Activated naive CD4-positive, alpha-beta T cell treated with anti-CD3 and anti-CD28 coated beads, Interleukin-2, amount 10 ng/mL, durations not matched to agents 7 days and 5 days (primary cell): ENCODE results near the gene ECM2.

Experiments used
- CTCF ChIA-PET: fragments of 350-600 bp; sonication (Branson Sonifier 250); formaldehyde crosslinking; loops from one replicate; lab custom pipeline; 2021; ENCODE audit warnings: antibody characterized with exemption; lab: Charles Lee
- DNase-seq: peaks from one replicate; pipeline ENCODE4 v3.0.0-alpha.2; 2020
- H3K27ac Mint-ChIP-seq: one replicate; pipeline ENCODE4 v1.8.0; 2021; ENCODE audit warnings: mild to moderate bottlenecking, moderate library complexity, mixed read lengths
- H3K27me3 Mint-ChIP-seq: one replicate; pipeline ENCODE4 v1.8.0; 2021; ENCODE audit warnings: mild to moderate bottlenecking, mixed read lengths
- H3K36me3 Mint-ChIP-seq: one replicate; pipeline ENCODE4 v1.8.0; 2021; ENCODE audit warnings: mixed read lengths
- H3K4me1 Mint-ChIP-seq: one replicate; pipeline ENCODE4 v1.8.0; 2021; ENCODE audit warnings: mixed read lengths
- H3K4me3 Mint-ChIP-seq: one replicate; pipeline ENCODE4 v1.8.0; 2021; ENCODE audit warnings: mild to moderate bottlenecking, moderate library complexity, mixed read lengths
- H3K9me3 Mint-ChIP-seq: one replicate; pipeline ENCODE4 v1.8.0; 2021; ENCODE audit warnings: mixed read lengths

Gene ECM2

DNA sequence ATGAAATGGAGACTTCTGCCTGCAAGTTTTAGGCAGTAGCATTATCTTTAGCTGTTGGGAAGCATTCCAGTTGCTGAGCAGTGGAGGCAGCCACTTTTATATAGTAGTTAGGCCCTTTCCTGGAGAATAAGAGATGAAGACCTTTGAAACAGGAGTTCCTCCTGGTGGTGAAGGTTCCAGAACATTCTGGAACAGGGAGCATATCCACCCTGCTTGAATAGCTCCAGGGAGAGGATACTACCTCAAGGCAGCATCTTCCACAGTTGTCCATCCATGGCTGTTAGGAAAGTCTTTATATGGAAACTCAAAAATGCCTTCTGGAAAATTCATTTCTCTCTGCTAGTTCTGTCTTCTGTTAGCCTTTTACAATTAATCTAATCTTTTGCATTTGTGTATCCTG lies 56.4 kb downstream of the ECM2 start:
- Mint-ChIP-seq H3K27me3 (no peaks in the 10 kb centered on the region), H3K27ac (no peak overlapping the region), H3K36me3 (no peaks in the 10 kb centered on the region), H3K4me1 (peaks cover 9% of the 10 kb centered on the region), H3K4me3 (no peak overlapping the region), H3K9me3 (no peaks in the 10 kb centered on the region)
- no peak for DNase-seq
- CTCF ChIA-PET, result no interaction called here

DNA sequence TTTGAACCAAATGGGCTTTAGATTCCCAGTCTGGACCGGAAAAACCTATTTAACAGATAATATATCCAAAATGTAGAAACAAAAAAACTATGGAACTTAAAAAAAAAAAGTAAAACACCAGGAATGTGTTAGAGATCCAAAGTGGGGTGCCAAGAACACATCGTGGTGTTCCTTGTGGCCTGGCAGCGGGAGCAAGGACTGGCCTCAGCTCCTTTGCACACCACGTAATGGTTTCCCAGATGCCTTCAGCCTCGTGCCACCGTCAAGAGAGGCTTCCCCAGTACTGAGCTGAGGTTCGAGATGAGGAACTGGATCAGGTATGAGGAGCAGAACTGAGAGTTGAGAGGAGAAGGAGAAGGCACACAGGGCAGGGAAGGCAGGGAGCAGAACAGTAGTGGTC lies 57.0 kb downstream of the ECM2 start:
- Mint-ChIP-seq H3K4me3 (no peak overlapping the region), H3K27me3 (no peaks in the 10 kb centered on the region), H3K27ac (no peak overlapping the region), H3K4me1 (peaks cover 9% of the 10 kb centered on the region), H3K9me3 (no peaks in the 10 kb centered on the region), H3K36me3 (no peaks in the 10 kb centered on the region)
- DNase-seq, result no peak
- CTCF ChIA-PET, result no interaction called here

DNA sequence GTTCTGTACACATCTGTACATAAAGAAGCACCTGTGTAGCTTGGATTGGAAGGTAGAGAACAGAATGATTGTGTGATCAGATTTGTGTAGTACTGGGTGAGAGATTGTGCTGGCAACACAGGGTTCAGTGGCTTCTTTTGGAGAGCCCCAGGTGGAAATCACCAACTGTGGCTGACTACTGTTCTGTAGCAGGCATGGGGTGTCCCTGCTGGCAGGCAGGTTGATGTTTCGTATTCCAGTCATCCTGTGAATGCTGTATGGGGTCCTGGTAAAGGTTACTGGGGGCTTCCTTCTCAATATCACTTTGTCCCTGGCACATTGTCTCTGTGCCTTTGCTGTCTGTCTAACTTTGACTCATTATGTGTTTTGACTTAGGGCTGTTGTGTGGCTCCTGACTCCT lies 58.8 kb downstream of the ECM2 start:
- Mint-ChIP-seq H3K36me3 (no peaks in the 10 kb centered on the region), H3K27me3 (no peaks in the 10 kb centered on the region), H3K9me3 (no peaks in the 10 kb centered on the region), H3K4me3 (no peak overlapping the region), H3K4me1 (peaks cover 9% of the 10 kb centered on the region), H3K27ac (no peak overlapping the region)
- DNase-seq, result no peak
- CTCF ChIA-PET, result no interaction called here

DNA sequence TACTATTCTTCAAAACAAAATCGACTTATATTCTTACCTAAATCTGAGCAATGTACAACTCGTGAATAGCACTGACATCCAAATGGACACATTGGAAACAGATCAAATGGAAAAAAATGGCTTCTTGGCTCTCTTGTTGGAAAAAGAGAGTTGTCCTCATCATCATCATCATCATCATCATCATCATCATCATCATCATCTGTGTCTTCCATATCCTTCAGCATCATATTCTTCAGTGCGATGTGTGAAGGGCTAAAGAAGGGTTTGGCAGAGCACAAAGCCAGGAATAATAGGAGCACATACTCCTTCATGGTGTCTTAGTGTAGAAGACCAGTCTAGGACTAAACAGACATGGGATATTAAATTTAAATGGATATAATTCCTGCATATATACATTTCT lies 61.2 kb downstream of the ECM2 start:
- Mint-ChIP-seq H3K4me1 (no peaks in the 10 kb centered on the region), H3K36me3 (no peaks in the 10 kb centered on the region)
- CTCF ChIA-PET, result no interaction called here

DNA sequence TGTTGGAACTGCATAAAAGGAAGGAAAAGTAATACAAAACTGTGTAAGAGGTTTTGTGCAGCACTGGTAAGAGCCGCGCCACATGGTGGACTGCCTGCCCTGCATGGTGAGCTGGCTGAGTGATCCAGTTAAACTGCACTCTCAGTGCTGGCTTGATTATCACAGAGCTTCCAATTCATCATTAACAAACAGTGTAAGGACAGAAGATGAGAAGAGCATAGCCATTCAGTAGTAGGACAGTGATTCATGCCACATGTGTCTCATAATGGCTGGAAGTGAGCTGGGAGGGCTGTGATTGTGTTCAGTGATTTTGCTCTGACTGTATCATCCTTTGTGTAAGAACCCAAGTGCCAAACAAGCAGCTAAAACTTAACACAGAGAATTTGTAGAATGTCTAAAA lies 67.6 kb downstream of the ECM2 start:
- Mint-ChIP-seq H3K36me3 (no peaks in the 10 kb centered on the region), H3K9me3 (no peaks in the 10 kb centered on the region), H3K4me3 (no peak overlapping the region), H3K4me1 (no peaks in the 10 kb centered on the region), H3K27ac (no peak overlapping the region), H3K27me3 (no peaks in the 10 kb centered on the region)
- no peak for DNase-seq
- CTCF ChIA-PET, result interaction anchor here (0.6 kb wide), 1 partner anchor 29 kb away, joined by 3 read pairs; no protein-coding TSS in a partner anchor

More for the DNA sequence above, 61.2 kb downstream of the ECM2 start:
- no peak overlapping the region for H3K27ac Mint-ChIP-seq
- DNase-seq, result no peak
- H3K4me3 Mint-ChIP-seq, result no peak overlapping the region
- no peaks in the 10 kb centered on the region for H3K9me3 Mint-ChIP-seq
- H3K27me3 Mint-ChIP-seq, result no peaks in the 10 kb centered on the region

DNA sequence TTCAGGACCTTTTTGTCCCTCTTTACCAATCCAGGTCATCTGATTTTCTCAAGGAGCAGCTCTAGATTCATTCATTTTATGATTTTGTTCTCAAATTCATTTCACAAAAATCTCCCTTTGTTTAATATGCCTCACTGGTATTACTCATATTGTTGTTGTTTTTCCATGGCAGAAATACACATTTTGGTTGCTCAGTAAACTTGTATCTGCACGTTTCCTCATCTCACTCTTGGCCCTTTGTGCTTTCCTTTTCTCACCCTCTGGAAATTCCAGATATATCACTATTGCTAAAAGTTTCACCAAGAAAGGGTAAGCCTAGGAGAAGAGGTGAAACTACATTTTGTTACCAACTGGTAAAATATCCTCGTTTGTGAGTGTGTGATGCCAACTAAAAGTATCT lies 68.3 kb downstream of the ECM2 start:
- CTCF ChIA-PET, result no interaction called here
- Mint-ChIP-seq H3K4me1 (no peaks in the 10 kb centered on the region), H3K4me3 (no peak overlapping the region), H3K9me3 (no peaks in the 10 kb centered on the region), H3K27me3 (no peaks in the 10 kb centered on the region), H3K36me3 (no peaks in the 10 kb centered on the region), H3K27ac (no peak overlapping the region)
- DNase-seq, result no peak

DNA sequence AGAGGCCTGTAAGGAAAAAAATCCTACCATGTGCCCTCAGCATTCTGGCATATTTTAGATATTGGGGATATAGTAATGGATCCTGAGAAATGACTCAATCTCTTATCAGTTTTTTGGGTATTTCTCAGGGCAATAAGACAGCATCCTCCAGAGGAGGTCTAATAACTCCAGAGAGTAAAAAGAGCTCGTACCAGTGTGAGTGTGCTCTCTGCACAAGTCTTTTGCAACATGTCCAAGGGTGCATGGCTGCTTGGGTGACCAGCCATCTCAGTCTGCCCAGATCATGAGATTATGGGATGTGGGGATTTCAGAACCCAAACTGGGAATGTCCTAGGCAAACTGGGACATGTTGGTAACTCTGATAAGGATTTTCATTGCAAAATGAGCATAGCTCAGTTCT lies 68.7 kb downstream of the ECM2 start:
- no peaks in the 10 kb centered on the region for H3K4me1 Mint-ChIP-seq
- no peaks in the 10 kb centered on the region for H3K27me3 Mint-ChIP-seq
- H3K9me3 Mint-ChIP-seq, result no peaks in the 10 kb centered on the region
- no peak overlapping the region for H3K27ac Mint-ChIP-seq
- CTCF ChIA-PET, result interaction anchor here (0.7 kb wide), 1 partner anchor 169 kb away, joined by 3 read pairs; no protein-coding TSS in a partner anchor
- H3K4me3 Mint-ChIP-seq, result no peak overlapping the region
- DNase-seq, result no peak
- no peaks in the 10 kb centered on the region for H3K36me3 Mint-ChIP-seq

DNA sequence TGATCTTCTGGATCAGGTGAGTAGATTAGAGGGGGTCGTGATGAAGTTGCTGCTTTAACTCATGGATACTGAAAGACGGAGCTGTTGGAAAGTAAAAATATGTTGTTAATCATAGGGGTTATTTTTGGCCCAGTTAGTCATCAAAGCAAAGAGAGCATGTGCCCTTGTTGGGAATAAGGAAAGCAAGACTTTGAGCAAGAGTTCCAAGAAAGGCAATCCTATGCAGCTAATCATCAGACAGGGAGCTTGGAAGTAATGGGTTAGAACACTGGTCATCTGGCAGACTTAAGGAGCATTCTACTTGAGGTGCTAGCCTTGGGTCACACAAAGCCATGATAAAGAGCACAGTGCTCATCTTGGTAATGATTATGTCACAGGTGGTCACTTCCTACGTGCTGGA lies 71.8 kb downstream of the ECM2 start:
- DNase-seq, result no peak
- no peak overlapping the region for H3K27ac Mint-ChIP-seq
- CTCF ChIA-PET, result no interaction called here
- no peaks in the 10 kb centered on the region for H3K4me1 Mint-ChIP-seq
- no peak overlapping the region for H3K4me3 Mint-ChIP-seq
- H3K36me3 Mint-ChIP-seq, result no peaks in the 10 kb centered on the region
- H3K9me3 Mint-ChIP-seq, result no peaks in the 10 kb centered on the region
- H3K27me3 Mint-ChIP-seq, result no peaks in the 10 kb centered on the region

DNA sequence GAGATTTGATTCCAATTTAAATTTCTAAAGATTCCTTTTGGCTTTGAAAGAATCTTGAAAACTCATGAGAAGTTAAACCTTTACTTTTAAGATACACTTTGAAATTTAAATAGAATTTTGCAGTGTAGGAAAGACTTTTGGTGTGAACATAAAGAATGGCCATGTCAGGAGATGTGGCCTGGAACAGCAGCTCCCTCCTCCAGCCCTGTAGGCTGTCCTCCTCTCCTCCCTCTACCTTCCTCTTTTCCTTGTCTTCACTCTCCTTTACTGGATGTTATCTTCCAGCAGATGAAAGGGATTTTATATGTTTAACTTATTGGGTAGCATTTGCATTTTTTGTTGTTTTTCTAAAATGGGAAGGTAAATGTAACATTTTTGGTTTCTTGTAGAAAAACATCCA lies 72.4 kb downstream of the ECM2 start:
- Mint-ChIP-seq H3K27ac (no peak overlapping the region), H3K4me1 (no peaks in the 10 kb centered on the region), H3K36me3 (no peaks in the 10 kb centered on the region), H3K9me3 (no peaks in the 10 kb centered on the region), H3K27me3 (no peaks in the 10 kb centered on the region), H3K4me3 (no peak overlapping the region)
- DNase-seq, result no peak
- CTCF ChIA-PET, result no interaction called here

DNA sequence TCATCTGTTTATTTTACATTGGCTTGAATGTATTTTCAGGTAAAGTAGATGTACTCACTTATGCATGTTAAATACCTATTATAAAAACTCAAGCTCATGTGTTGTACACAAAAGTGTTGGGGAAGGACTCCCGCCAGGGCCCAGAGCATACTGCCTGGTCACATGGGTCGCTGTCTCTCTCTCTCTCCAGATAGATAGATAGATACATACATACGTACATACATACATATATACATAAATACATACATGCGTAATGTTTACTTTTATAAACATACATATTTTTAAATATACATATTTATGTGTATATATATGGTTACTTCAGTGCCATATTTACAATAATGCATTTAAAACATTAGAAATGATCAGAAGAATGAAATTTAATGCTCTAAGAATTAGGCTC lies 78.2 kb downstream of the ECM2 start:
- CTCF ChIA-PET, result interaction anchor here (0.9 kb wide), 1 partner anchor 323 kb away, joined by 3 read pairs; no protein-coding TSS in a partner anchor
- Mint-ChIP-seq H3K27me3 (no peaks in the 10 kb centered on the region), H3K36me3 (no peaks in the 10 kb centered on the region), H3K9me3 (no peaks in the 10 kb centered on the region), H3K4me1 (no peaks in the 10 kb centered on the region), H3K4me3 (no peak overlapping the region), H3K27ac (no peak overlapping the region)
- DNase-seq, result no peak

DNA sequence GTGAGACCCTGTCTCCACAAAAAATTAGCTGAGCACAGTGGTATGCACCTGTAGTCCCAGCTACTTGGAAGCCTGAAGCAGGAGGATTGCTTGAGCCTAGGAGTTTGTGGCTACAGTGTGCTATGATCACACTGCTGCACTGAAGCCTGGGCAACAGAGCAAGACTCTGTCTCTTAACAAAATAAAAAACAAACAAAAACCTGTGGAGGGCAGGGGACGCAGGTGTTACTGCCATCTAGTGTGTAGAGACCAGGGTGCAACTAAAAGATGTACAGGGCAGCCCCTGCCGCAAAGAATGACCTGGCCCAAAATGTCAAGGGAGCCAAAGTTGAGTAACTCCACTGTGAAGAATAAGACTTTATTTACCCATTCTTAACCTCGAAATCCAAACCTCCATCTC lies 80.6 kb downstream of the ECM2 start:
- Mint-ChIP-seq H3K4me3 (no peak overlapping the region), H3K9me3 (no peaks in the 10 kb centered on the region), H3K27ac (no peak overlapping the region), H3K27me3 (no peaks in the 10 kb centered on the region), H3K4me1 (no peaks in the 10 kb centered on the region), H3K36me3 (no peaks in the 10 kb centered on the region)
- CTCF ChIA-PET, result interaction anchor here (1.3 to 1.8 kb wide), 3 partner anchors 18 to 316 kb away, joined by 3 to 6 read pairs (median 4); no protein-coding TSS in a partner anchor
- DNase-seq, result peak; percentile 21

DNA sequence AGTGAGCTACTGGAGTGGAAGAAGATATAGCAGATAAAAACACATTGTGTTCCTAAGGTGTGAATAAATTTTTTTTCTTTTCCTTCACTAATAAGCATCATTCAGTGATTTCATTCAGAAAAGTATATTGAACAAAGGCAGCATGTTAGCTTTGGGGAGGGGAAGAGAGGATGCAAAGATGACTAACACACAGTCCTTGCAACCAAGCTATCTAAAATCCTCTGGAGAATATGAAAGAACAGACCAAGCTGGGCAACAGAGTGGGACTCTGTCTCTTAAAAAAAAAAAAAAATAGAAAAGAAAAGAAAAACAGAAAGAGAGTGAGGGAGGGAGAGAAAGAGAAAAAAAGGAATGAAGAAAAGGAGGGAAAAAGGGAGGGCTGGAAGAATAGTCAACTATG lies 89.3 kb downstream of the ECM2 start:
- peaks cover 1% of the 10 kb centered on the region for H3K9me3 Mint-ChIP-seq
- H3K4me3 Mint-ChIP-seq, result no peak overlapping the region
- H3K36me3 Mint-ChIP-seq, result no peaks in the 10 kb centered on the region
- CTCF ChIA-PET, result interaction anchor here (1.4 kb wide), 1 partner anchor 308 kb away, joined by 7 read pairs; no protein-coding TSS in a partner anchor
- no peak overlapping the region for H3K27ac Mint-ChIP-seq
- no peaks in the 10 kb centered on the region for H3K27me3 Mint-ChIP-seq
- no peaks in the 10 kb centered on the region for H3K4me1 Mint-ChIP-seq
- DNase-seq, result no peak
